K562 (cell line): Measurements from ENCODE around the gene NOSTRIN. TPM values are rescaled to one million over a fixed set of nuclear protein-coding genes. Genes with fewer than 3 reads are reported as not detected.

Experiments used
- ARID4B ChIP-seq: sonication (generic); formaldehyde crosslinking; IDR thresholded peaks from 2 replicates; pipeline ENCODE4 v1.8.0; 2022; ENCODE audit warnings: mild to moderate bottlenecking, missing genetic modification reagents
- CHD1 ChIP-seq: fragments of 200-600 bp; sonication (generic); IDR thresholded peaks from one replicate; pipeline ENCODE4 v1.6.1; 2012; ENCODE audit warnings: mild to moderate bottlenecking, moderate library complexity, low read length, inconsistent platforms
- DIDO1 ChIP-seq: fragments of 450-650 bp; IDR thresholded peaks from 2 replicates; pipeline ENCODE4 v1.6.1; 2016; ENCODE audit warnings: low read depth, missing biosample characterization, missing genetic modification characterization
- DMBX1 ChIP-seq: fragments of 250-450 bp; sonication (Bioruptor Pico); IDR thresholded peaks from 2 replicates; pipeline ENCODE4 v1.8.0; 2022; ENCODE audit warnings: inconsistent platforms, mild to moderate bottlenecking, moderate library complexity, borderline replicate concordance
- ETV1 ChIP-seq: fragments of 450-650 bp; conservative IDR thresholded peaks from 2 replicates; pipeline ENCODE4 v1.6.1; 2016; ENCODE audit warnings: missing genetic modification characterization, control low read depth, low read depth, missing compliant biosample characterization
- HES1 ChIP-seq: fragments of 450-650 bp; IDR thresholded peaks from 2 replicates; pipeline ENCODE4 v1.6.1; 2016; ENCODE audit warnings: low read depth, mild to moderate bottlenecking, moderate library complexity
- HMBOX1 ChIP-seq: sonication (generic); IDR thresholded peaks from 2 replicates; pipeline ENCODE4 v1.6.1; 2016
- KLF6 ChIP-seq: fragments of 250-450 bp; sonication (Bioruptor Pico); IDR thresholded peaks from 2 replicates; pipeline ENCODE4 v1.4.0; 2020; ENCODE audit warnings: mild to moderate bottlenecking, moderate library complexity, borderline replicate concordance
- MECOM ChIP-seq: fragments of 250-450 bp; sonication (Bioruptor Pico); IDR thresholded peaks from 2 replicates; pipeline ENCODE4 v1.8.0; 2022; ENCODE audit warnings: inconsistent platforms
- NR2C1 ChIP-seq, 2 experiments: fragments of 450-650 bp; IDR thresholded peaks; 2 replicates each; pipeline ENCODE4 v1.6.1; 2017; ENCODE audit warnings: mild to moderate bottlenecking in 2 of 2, antibody characterized with exemption in 1 of 2, inconsistent platforms in 1 of 2, missing compliant biosample characterization in 1 of 2, missing genetic modification characterization in 1 of 2
- RNF2 ChIP-seq: sonication (generic); IDR thresholded peaks from 2 replicates; pipeline ENCODE4 v1.6.1; 2016
- SUPT5H ChIP-seq: fragments of 450-650 bp; IDR thresholded peaks from 2 replicates; pipeline ENCODE4 v1.6.1; 2016
- TEAD2 ChIP-seq: fragments of 450-650 bp; IDR thresholded peaks from 2 replicates; pipeline ENCODE4 v1.6.1; 2016; ENCODE audit warnings: missing genetic modification characterization, control low read depth, missing compliant biosample characterization
- TEAD4 ChIP-seq, 2 experiments: sonication (generic) in 1 of 2; formaldehyde crosslinking in 1 of 2; IDR thresholded peaks; 2 replicates each; pipeline versions ENCODE4 v1.6.1 to v1.8.0; 2012 to 2022; ENCODE audit warnings: borderline replicate concordance in 1 of 2, inconsistent platforms in 1 of 2, low read length in 1 of 2, mild to moderate bottlenecking in 1 of 2, missing genetic modification reagents in 1 of 2
- XRCC5 ChIP-seq: fragments of 200-400 bp; formaldehyde crosslinking; IDR thresholded peaks from 2 replicates; pipeline ENCODE4 v1.6.1; 2017; ENCODE audit warnings: low read depth, mild to moderate bottlenecking, low read length
- ZNF239 ChIP-seq: fragments of 250-450 bp; sonication (Bioruptor Pico); IDR thresholded peaks from 2 replicates; pipeline ENCODE4 v1.4.0; 2020; ENCODE audit warnings: mild to moderate bottlenecking
- ZNF518B ChIP-seq: fragments of 250-450 bp; sonication (Bioruptor Pico); IDR thresholded peaks from 2 replicates; pipeline ENCODE4 v1.5.0; 2021; ENCODE audit warnings: mild to moderate bottlenecking, moderate library complexity
- ZNF699 ChIP-seq: fragments of 250-450 bp; sonication (Bioruptor Pico); IDR thresholded peaks from 2 replicates; pipeline ENCODE4 v1.8.0; 2021; ENCODE audit warnings: mild to moderate bottlenecking, moderate library complexity; ENCODE audit not compliant: insufficient replicate concordance
- polyA plus RNA-seq, 8 experiments: library from polyadenylated mRNA; depleted of rRNA in 4 of 8; stranded (reverse) in 5 of 8; unstranded in 3 of 8; fragments of >200 nt; fragmentation: Nextera tagmentation in 2 of 8; fragmentation: Illumina TruSeq in 1 of 8; extraction: Ambion mirVana in 2 of 8; extraction: Trizol in 1 of 8; gene quantifications; 2 replicates each; pipeline versions ENCODE4 v1.2.1 to v1.2.3, GENCODE V29; 2011 to 2014; ENCODE audit warnings: inconsistent platforms in 1 of 8, missing spikeins in 1 of 8
- total RNA-seq, 7 experiments: library from RNA; depleted of rRNA in 6 of 7; stranded (reverse); fragments of >200 nt in 6 of 7; fragmentation: Illumina TruSeq in 2 of 7; extraction: Trizol in 2 of 7; gene quantifications; 2 replicates each; pipeline versions ENCODE4 v1.2.1 to v1.2.3, GENCODE V29; 2011 to 2021; ENCODE audit warnings: low replicate concordance in 1 of 7

NOSTRIN gene
- total and polyA plus RNA-seq, 9 of the 15 experiments (the other 6 are each of a cell fraction or from before 2014, with no cell fraction given) = 26.7 to 82.9 (median 56.3) TPM

GRCh38 chr2:168890006-168890782, 87.8 kb downstream of the NOSTRIN start, which contains the start of gene SPC25 (continued):
- TF ChIP-seq DIDO1 (peak; percentile 60; the same call in 1 of the 2 replicates), MECOM (no peak), NR2C1 (IDR thresholded peaks at IDR 0.05) (peak; percentile 88), NR2C1 (tag; IDR thresholded peaks at IDR 0.05) (peak; percentile 94), SUPT5H (peak; percentile 93), XRCC5 (peak; percentile 41; the same call in 1 of the 2 replicates), HES1 (no peak), TEAD4 (IDR thresholded peaks at IDR 0.05; ENCODE audit: low read length) (no peak; the same call in 1 of the 2 replicates), TEAD4 (CRISPR knock-in tag; IDR thresholded peaks at IDR 0.05; ENCODE audit: borderline replicate concordance) (no peak), ARID4B (CRISPR knock-in tag) (peak; percentile 71), ZNF518B (CRISPR knock-in tag) (no peak), ETV1 (0 out of 2 replicates have a peak, but pooled peaks have one; percentile 22), TEAD2 (tag) (no peak), ZNF699 (no peak), DMBX1 (CRISPR knock-in tag) (no peak), HMBOX1 (no peak), CHD1 (no peak), KLF6 (no peak; the same call in 1 of the 2 replicates), ZNF239 (CRISPR knock-in tag) (no peak), RNF2 (no peak)
